Omental fat pad (tissue), 4 donors: Measurements from ENCODE around the gene ARL13B. TPM values are rescaled to one million over a fixed set of nuclear protein-coding genes. Genes with fewer than 3 reads are reported as not detected.

Experiments
- ATAC-seq: fragments of 150-250 bp; one replicate; pipeline ENCODE4 v1.9.1; 2016; ENCODE audit warnings: mild to moderate bottlenecking, moderate library complexity; ENCODE audit not compliant: low FRiP score
- DNase-seq: peaks from one replicate; pipeline ENCODE4 v3.0.0-alpha.2; 2019; ENCODE audit warnings: low spot score
- CTCF ChIP-seq, 3 donors: fragments of 450-650 bp; IDR thresholded peaks; one replicate each; pipeline ENCODE4 v1.5.1; 2016 to 2017; ENCODE audit warnings: antibody characterized with exemption in 3 of 3, mild to moderate bottlenecking in 3 of 3, moderate library complexity in 2 of 3
- total RNA-seq, 4 donors: library from RNA; depleted of rRNA; stranded (reverse); fragments of >200 nt; gene quantifications; one replicate each; pipeline ENCODE4 v1.1.0, GENCODE V29; 2016

Gene ARL13B
- total RNA-seq, 4 donors from 2014 or later, result 6.8 to 14.5 (median 12.1) TPM

GRCh38 chr3:94082391-94082937 is 102.5 kb downstream of the ARL13B start:
- TF ChIP-seq CTCF (IDR thresholded peaks at IDR 0.05), result no peak
- DNase-seq, result no peak
- ATAC-seq, result no peak

DNA sequence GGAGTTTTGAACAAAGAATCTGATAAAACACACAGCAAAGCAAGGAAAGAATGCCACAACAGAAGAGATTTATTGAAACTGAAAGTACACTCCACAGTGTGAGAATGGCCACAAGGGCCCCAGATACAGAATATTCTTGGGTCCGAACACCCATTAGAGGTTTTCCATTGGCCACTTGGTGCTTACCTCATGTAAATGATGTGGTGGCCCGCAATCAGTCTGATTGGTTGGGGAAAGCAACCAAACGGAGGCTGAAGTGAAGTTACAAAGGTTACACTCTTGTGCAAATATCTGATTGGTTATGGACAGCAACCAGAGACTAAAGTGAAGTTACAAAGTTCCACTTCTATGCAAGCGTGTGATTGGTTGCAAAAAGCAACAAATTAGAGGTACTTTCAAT is 103.3 kb downstream of the ARL13B start:
- no peak for TF ChIP-seq CTCF (IDR thresholded peaks at IDR 0.05)
- ATAC-seq (no peak), DNase-seq (no peak)

GRCh38 chr3:94089126-94089525 is 109.2 kb downstream of the ARL13B start:
- no peak for DNase-seq
- no peak for ATAC-seq
- no peak for TF ChIP-seq CTCF (IDR thresholded peaks at IDR 0.05)

GRCh38 chr3:94092086-94092485 is 112.1 kb downstream of the ARL13B start:
- ATAC-seq, result no peak
- DNase-seq, result no peak
- TF ChIP-seq CTCF (IDR thresholded peaks at IDR 0.05), result no peak

- TF ChIP-seq CTCF (IDR thresholded peaks at IDR 0.05), result no peak
- DNase-seq (no peak), ATAC-seq (no peak)
These were observed 113.2 kb downstream of the ARL13B start for GRCh38 chr3:94093151-94093550.

GRCh38 chr3:94095111-94095510 is 115.2 kb downstream of the ARL13B start:
- TF ChIP-seq CTCF (IDR thresholded peaks at IDR 0.05), result no peak
- DNase-seq (no peak), ATAC-seq (no peak)

DNA sequence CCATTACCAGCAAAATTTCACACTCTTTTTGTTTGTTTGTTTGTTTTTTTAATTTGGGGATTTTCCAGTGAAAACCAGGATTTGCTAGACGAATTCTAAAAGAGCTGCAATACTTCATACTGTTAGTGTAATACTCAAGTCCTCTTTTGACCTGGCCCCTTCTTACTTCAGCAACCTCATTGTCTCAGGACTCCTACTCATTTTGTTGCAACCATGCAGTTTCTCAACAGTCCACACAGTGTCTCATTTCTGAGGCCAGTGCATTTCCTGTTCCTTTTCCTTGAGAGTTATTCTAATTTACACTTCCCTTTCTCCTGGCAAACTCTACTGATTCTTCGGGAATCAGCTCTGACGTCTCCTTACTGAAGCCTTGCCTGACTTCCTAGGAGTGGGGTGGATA is 118.5 kb downstream of the ARL13B start:
- no peak for TF ChIP-seq CTCF (IDR thresholded peaks at IDR 0.05)
- ATAC-seq (no peak), DNase-seq (no peak)
